HG02973 (cell line): Measurements from ENCODE around the gene AIPL1.
"Not testable (repeated sequence)": the region's sequence is repeated elsewhere in the genome, so short reads cannot be mapped to it uniquely, and the experiment has no call there.

Source experiments
- ATAC-seq: cut with Tn5 transposase; IDR thresholded peaks from one replicate; pipeline ENCODE4 v1.9.1; 2021; ENCODE audit warnings: moderate library complexity; ENCODE audit not compliant: unreplicated experiment

AIPL1 gene, protein sequence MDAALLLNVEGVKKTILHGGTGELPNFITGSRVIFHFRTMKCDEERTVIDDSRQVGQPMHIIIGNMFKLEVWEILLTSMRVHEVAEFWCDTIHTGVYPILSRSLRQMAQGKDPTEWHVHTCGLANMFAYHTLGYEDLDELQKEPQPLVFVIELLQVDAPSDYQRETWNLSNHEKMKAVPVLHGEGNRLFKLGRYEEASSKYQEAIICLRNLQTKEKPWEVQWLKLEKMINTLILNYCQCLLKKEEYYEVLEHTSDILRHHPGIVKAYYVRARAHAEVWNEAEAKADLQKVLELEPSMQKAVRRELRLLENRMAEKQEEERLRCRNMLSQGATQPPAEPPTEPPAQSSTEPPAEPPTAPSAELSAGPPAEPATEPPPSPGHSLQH

DNA sequence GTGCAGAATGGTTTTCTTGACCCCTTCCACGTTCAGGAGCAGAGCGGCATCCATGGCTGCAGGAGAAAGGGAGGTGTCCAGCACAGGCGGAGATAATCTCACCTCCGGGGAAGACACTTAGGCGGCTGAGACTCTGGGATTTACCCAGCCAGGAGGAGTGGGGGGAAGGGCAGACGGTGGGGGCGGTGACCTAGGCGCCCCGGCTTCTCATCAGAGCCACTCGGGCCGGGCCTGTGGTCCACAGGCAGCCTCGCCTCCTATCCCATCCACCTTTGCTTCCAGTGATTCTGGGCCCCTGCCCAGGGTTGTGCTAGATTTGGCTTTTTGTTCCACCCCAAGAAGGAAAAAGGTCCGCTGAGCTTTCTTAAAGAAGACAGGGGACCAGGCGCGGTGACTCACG is at the start of gene AIPL1:
AIPL1 (minus strand) TSS at position 71 of the 400 bp plus-strand sequence; CDS start at position 54, 17 bp downstream.
- no peak for ATAC-seq

DNA sequence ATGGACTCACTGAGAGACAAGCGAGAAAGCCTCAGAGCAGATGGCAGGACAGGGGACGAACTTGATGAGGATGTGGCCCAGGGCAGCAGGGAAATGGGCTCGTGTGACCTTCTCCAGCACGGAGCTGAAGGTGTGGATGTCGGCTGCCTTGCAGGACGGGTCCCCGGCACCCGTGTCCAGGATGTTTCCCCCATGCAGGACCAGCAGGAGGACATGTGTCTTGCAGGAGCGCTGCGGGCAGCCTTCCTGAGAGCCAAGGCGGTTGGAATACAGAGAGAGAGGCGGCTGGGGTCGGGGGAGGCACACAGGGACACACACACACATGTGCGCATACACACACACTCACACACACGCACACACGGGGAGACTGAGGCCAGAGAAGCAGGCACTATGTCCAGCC is 48.6 kb upstream of the AIPL1 start:
- ATAC-seq, result no peak

DNA sequence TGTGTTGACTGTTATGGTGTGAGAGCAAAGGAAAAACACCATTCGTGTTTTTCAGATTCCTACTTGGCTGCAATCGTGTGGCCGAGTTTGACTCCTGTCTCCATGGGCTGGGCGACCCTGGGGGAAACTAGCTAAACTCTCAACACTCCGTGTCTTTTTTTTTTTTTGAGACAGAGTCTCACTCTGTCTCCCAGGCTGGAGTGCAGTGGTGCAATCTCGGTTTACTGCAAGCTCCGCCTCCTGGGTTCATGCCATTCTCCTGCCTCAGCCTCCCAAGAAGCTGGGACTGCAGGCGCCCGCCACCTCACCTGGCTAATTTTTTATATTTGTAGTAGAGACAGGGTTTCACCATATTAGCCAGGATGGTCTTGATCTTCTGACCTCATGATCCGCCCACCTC is 47.9 kb upstream of the AIPL1 start:
- not testable (repeated sequence) for ATAC-seq

DNA sequence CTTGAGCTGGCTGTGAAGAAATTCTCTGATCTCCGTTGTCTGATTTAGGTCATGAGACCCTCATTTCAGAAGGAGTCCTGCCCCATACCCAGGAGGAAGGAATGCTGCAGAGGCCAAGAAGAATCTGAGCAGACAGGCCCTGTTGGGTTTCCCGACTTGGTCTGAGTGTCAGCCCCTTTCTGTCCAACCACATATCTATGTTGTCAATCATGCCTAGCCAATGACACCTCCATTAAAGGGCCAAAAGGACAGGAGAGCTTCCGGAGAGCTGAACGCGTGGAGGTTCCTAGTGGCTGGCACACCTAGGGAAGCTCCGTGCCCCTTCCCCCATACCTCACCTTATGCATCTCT is 47.2 kb upstream of the AIPL1 start:
- ATAC-seq, result no peak

DNA sequence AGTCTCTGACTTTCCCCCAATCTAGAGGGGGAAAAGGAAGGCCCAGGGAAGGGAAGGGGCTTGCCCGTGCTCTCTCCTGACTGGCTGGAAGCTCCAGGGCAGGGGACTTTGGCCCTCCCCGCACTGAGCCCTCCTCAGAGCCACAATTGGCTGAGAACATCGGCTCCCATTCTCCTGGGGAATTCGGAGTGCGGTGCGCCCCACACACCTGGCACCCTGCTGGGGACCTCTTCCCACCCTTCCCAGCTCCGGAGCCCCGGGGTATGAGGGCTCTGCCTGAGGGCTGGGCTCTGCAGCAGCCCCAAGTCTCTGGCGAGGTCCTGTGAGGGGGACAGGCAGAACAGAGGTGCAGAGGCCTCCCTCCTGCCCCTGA is 45.4 kb upstream of the AIPL1 start:
- ATAC-seq, result no peak

DNA sequence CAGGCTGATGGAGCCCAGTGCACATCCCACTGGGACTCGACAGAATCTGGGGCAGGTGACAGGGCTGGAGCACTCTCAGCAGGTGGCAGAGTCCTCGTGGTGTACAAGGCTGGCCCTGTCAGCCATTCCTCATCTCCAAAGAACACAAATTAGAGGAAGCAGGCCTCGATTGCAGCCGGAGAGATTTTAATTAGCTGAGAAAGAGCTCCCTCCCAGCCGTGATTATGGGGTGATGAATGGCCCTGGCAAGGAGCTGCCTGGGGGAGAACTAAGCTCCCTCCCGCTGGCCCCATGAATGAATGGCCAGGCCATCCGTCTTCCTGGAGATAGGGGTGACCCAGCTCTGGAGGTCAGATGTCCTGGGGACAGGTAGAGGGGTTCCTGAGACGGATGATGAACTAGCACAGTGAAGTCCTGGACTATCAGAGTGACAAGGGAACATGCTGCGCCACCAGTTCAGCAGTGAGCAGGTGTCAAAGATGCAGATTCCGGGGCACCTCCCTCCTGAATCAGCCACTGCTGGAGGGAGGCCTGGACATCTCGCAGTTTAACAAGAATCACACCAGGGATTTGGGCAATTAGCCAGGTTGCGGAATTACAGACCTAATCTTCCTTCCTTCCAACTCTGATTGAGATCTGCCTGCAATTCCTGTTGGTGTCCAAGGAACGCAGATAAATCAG is 44.8 kb upstream of the AIPL1 start:
- ATAC-seq, result no peak

DNA sequence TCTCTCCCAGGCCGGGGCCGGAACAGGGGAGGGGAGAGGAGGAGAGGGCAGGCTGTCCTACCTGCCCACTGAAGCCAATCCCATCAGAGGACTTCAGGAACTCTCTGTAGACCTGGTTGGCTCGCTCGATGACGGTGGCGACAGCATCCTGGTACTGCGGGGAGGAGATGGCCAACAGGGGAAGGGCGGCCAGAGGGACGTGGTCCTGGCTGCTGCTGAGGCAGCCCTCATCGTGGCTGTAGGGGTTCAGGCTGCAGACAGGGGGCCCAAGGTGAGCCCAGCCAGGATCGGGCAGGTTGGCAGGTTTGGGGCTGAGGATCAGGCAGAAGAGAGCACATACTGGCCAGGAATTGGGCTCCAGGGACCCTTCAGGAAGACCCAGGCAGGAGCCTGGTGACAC is 43.6 kb upstream of the AIPL1 start:
- ATAC-seq, result no peak

DNA sequence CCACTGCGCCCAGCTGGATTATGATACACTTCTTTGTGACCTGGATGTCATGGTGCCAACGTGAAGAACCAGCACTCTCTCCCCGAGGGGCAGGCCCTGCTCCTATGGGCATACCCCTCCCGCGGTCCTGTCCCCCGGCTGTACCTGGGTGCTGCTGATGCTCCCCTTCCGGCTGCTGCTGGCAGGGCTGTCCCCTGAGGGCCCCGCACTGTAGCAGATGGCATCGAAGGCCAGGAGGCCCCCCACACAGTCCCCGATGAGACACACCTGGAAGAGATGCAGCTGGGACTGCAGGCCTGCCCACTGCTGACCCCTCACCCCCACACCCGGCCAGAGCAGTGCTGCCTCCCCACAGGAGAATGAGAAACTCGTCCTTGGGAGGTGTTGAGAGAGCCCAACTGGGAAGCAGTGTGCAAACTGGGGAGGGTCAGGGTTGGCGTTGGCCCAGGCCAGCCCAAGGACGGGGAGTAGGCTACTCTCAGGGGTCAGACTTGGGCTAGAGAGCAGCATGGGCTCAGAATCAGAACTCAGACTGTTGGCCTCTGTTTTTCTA is 43.0 kb upstream of the AIPL1 start:
- no peak for ATAC-seq

DNA sequence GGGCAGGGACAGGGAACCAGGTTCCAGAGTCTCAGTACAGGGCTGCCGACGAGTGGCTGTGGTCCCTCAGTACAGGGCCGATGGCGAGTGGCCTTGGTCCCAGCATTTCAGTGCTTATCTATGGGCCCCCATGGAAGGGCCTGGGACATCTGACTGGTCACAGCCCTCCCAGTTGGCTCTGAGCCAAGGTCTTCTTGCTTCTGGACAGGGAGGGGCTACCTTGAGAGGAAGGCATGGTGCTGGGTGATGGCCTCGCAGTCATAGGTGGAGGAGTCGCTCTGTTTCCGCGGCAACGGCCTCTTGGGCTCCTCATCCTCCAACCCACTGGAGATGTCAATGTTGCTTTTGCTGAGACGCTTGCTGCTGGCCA is 41.9 kb upstream of the AIPL1 start:
- ATAC-seq, result no peak

DNA sequence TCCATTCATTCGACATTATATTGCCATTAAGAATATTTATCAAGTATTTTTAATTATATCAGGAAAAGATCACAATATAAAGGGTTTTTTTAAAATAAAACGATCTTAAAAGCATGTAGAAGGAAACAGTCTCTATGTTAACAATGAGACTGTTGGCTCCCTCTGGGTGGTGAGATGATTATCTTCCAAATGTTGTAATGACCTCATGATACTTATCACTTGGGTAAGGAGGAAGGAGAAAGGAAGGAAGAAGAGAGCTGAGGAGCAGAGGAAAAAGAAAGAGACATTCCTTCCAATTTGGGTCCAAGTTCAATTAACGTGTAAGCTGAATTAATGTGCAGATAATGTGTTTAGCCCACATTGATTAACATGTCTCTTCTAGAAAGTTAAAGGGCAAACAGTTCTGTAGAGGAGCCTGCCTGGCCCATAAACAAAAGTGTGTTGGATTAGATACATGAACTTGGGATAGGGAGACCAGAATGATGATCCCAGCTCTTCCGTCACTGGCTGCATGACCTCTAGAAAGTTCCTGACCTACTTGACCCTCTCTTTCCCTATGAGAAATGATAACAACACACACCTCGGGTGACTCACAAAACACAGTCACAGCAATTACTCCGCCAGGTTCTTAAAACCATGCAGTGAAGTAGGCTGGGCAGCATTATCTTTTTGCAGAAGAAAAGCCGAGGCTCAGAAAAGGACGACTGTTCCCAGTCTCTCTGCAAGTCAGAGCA is 41.3 kb upstream of the AIPL1 start:
- ATAC-seq, result no peak

DNA sequence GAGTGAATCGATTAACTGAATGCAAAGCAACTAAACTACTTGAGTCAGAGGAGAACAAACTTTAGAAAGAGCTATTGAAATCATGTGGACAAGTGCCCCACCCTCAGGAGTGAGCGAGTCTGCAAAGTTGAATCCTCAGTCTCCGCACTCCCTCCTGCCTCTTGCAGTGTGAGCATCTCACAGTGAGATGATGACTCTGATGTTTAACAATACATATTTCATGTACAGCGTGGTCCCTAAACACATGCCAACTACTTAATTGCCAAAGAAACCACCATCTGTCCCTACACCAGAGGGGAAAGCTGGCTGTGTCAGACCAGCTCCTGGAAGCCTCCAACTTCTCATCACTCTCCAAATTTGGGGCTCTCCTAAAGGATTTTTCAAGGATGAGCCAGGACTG is 40.5 kb upstream of the AIPL1 start:
- ATAC-seq, result no peak

DNA sequence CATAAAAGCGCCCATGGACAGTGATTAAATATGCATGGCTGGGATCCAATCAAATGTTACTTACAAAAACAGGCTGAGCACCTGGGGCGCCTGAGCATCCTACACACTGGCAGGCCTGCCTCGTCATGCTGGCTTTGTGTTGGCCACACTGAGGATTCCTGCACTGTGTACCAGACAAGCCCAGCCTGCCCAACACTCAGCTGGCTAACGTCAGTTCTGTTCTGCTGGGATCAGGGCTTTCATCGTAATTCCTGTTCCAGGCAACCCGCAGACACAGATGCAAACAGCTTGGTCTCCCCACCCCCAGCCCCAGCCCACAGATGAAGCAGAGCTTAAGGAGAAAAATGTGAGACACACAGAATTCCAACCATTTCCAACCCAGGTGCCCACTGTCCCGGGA is 40.0 kb upstream of the AIPL1 start:
- no peak for ATAC-seq

DNA sequence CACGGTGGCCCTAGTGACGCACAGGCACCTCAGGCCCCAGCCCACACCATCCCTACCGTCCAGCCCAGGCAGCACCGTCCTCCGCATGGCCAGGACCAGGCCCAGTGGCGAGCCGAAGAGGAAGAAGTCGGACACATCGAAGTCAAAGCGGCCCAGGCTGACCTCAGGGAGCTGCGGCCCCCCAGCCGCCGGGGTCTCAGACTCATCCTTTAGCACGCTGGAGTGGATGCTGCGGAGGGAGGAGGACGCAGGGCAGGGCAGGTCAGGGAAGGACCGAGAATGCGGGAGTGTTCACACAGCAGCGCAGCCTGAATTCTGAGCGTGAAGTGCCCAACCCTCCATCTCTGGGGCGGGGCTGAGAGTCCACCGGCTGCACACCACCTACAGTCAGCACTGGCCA is 39.5 kb upstream of the AIPL1 start:
- ATAC-seq, result no peak

DNA sequence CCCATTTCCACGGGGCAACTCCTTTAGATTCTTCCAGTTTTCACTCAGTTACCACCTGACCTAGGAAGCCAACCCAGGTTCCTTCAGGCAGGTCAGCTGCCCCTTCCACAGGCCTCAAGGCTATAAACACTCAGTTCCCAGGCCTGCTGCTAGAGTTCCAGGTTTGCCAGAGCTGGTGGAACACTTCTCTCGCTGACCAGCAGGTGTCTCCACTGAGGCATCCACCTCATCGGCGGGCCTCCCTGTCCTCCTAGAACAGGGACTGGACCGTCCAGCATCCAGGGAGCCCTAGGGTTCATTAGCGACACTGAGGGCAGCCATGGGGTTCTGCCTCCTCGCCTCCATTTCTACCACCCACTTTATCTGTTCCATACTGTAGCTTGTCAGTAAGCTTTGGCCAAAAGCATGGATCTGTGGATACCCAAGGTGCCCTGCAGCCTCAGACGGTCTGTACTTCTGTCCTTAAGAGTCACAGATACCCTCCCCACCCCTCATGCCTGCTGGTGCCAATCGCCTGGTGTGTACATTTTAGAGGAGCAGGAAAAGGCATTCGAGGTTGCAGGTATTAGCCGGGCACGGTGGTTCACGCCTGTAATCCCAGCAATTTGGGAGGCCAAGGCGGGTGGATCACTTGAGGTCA is 38.3 kb upstream of the AIPL1 start:
- no peak for ATAC-seq

DNA sequence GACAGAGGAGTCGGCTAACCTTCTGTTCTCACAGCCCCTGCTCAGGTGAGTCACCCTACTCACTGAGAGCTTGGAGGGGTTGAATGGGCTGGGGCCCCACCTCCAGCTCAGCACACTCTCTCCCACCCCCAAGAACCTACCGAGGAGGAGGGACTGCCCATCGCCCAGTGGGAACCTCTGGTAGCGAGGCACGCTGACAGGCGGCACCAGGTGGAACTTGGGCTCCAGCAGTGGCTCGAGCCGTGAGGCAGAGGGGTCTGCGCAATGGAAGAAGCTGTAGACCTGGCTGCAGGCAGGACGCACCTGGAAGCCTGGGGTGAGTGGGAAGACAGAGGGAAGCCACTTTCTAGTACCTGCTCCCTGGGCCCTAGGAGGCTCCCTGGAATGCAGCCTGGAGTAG is 37.6 kb upstream of the AIPL1 start:
- ATAC-seq, result no peak

DNA sequence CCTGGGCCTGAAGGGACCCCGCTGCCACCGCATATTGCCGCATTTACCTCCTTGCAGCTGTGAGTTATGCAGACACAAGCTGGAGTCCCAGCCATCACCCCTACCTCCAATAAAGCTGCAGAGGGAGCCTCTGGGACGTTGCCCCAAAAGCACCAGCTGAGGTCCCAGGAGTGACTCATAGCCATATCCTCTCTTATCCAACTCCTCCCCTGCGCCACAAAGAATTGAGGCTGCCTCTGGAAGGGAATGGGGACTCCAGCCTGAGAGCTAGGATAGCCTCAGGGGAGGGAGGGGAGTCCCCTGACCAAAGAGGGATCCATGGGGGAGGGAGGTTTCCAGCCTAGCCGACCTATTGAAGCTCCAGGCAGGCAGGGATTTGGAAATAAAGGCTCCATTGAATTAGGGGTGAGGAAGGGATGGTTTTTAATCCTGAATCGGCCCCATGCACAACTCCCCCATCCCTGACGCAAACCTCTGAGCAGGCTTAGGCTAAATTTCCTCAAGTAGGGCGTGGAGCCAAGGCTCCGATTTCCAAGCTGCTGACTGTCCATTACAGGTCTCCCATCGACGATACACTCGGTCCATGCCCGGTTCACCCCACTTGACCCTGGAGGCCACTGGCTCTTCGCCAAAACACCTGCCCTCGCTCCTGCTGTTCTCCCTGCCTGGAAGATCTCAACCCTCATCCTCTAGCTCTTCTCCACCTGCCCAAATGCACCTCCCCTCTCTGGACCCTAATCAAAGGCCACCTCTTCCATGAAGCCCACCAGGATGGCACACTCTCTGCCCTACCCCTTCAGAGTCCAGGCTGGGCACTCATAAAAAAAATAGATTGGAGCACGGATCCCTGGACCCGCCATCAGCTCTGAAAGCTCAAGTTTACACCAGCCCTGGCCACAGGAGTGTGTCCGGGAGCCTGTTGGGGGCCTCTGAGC is 36.9 kb upstream of the AIPL1 start:
- no peak for ATAC-seq

DNA sequence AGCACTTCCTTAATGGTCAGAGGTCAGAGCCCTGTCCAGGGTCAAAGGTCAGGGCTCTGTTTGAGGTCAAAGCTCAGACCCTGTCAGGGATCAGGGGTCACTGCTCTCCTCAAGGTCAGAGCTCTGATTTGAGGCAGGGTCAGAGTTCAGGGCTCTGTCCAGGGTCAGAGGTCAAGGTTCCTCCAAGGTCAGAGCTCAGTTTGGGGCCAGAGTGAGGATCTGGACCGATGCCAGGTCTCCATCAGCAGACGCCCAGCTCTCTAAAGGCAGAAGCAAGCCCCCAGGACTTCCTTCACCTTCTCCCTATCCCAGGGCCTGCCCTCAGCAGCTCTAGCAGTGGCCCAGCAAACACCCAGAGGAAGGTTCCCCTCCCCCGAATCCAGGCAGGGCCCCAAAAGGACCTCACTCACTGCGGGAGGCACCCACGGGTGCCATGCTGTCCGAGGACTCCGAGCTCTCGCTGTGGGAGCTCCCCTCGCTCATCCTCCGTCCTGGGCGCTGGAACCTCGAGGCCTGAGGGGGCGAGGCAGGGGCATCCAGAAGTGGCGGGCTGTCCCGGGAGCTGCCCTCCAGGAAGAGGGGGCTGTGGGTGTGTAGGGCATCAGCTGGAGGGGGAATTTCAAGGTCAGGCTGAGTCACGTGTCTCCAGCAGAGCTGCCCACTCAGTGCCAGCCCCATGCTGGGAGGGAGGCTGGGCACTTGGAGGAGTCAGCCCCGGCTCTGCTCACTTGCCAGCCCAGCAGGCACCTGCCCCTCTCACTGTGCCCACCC is 36.0 kb upstream of the AIPL1 start:
- no peak for ATAC-seq

DNA sequence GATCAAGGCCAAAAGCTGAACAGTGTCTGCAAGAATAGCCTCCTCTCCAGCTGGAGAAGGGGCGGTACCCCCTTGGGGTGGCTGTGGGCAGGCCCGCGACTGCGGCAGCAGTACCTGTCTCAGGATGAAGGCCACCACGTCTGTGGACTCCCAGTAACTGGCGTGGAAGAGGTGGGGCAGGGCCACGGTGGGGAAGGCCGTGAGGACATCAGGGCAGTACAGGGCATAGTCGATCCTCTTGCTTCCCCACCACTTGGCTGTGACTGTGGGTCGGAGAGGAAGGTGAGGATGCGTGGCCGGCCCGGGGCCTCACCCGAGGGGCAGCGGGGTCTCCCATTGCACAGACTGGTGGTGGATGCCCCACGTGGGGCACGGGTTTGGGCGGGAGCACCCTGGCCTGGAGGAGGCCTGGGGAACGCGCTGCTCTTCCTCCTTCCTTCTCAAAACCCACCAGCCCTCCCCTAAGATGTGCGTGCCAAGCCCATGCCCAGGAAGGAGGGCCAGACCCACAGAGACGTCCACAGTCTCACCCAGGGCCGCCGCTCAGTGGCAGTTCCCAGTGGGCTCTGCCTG is 35.3 kb upstream of the AIPL1 start:
- no peak for ATAC-seq
